UCSD-AML1 (cell line): ENCODE data around the gene ACOT11.
A peak's percentile ranks its signal among the peaks of the same experiment; 100 is the strongest.

Experiments used
- DNase-seq: peaks from one replicate; lab custom pipeline; 2025; ENCODE audit not compliant: unreplicated experiment; lab: John Stamatoyannopoulos, UW

Gene ACOT11

GRCh38 chr1:54559771-54560231 lies 11.8 kb downstream of the ACOT11 start:
- no peak for DNase-seq

- DNase-seq = no peak
Measured at GRCh38 chr1:54564312-54565112, 16.5 kb downstream of the ACOT11 start.

GRCh38 chr1:54565113-54565501 lies 17.1 kb downstream of the ACOT11 start:
- DNase-seq = no peak

GRCh38 chr1:54566438-54567141 lies 18.6 kb downstream of the ACOT11 start:
- DNase-seq = no peak

GRCh38 chr1:54567961-54568360 lies 19.9 kb downstream of the ACOT11 start:
- DNase-seq = no peak

- no peak for DNase-seq
Measured at GRCh38 chr1:54569339-54569738, 21.3 kb downstream of the ACOT11 start.

- DNase-seq = no peak
Measured at GRCh38 chr1:54570161-54570560, 22.1 kb downstream of the ACOT11 start.

- no peak for DNase-seq
Measured at GRCh38 chr1:54571326-54571725, 23.3 kb downstream of the ACOT11 start.

GRCh38 chr1:54571803-54572541 lies 23.9 kb downstream of the ACOT11 start:
- peak; percentile 74 for DNase-seq

- DNase-seq = no peak
Measured at GRCh38 chr1:54572542-54572850, 24.5 kb downstream of the ACOT11 start.

- no peak for DNase-seq
Measured at GRCh38 chr1:54574158-54574778, 26.2 kb downstream of the ACOT11 start.

GRCh38 chr1:54575161-54575560 lies 27.1 kb downstream of the ACOT11 start:
- no peak for DNase-seq

- DNase-seq = no peak
Measured at GRCh38 chr1:54575605-54576290, 27.7 kb downstream of the ACOT11 start.

- no peak for DNase-seq
Measured at GRCh38 chr1:54577612-54578011, 29.6 kb downstream of the ACOT11 start.

- DNase-seq = no peak
Measured at GRCh38 chr1:54579337-54579781, 31.3 kb downstream of the ACOT11 start.

- no peak for DNase-seq
Measured at GRCh38 chr1:54580856-54581550, 33.0 kb downstream of the ACOT11 start.

- no peak for DNase-seq
Measured at GRCh38 chr1:54581621-54582035, 33.6 kb downstream of the ACOT11 start.

- DNase-seq = no peak
Measured at GRCh38 chr1:54582566-54583306, 34.7 kb downstream of the ACOT11 start.

- no peak for DNase-seq
Measured at GRCh38 chr1:54583307-54583686, 35.3 kb downstream of the ACOT11 start.
